HEK293 (cell line): ENCODE results near the gene NR1H2.

Experiments
- BCL11B ChIP-seq: fragments of 450-650 bp; formaldehyde crosslinking; IDR thresholded peaks from 2 replicates; pipeline ENCODE4 v1.5.1; 2016; ENCODE audit warnings: low read depth, missing biosample characterization, missing genetic modification characterization
- CTCF ChIP-seq: fragments of 450-650 bp; formaldehyde crosslinking; IDR thresholded peaks from 2 replicates; pipeline ENCODE4 v1.5.1; 2016; ENCODE audit warnings: missing biosample characterization, missing genetic modification characterization
- HOXD13 ChIP-seq: sonication (generic); formaldehyde crosslinking; IDR thresholded peaks from 2 replicates; pipeline ENCODE4 v1.8.0; 2022; ENCODE audit warnings: missing genetic modification reagents, borderline replicate concordance
- PRDM2 ChIP-seq: fragments of 450-650 bp; formaldehyde crosslinking; IDR thresholded peaks from 2 replicates; pipeline ENCODE4 v1.5.1; 2016; ENCODE audit warnings: missing biosample characterization, missing genetic modification characterization, borderline replicate concordance
- SALL2 ChIP-seq: fragments of 450-650 bp; formaldehyde crosslinking; IDR thresholded peaks from 2 replicates; pipeline ENCODE4 v1.5.0; 2017; ENCODE audit warnings: missing biosample characterization, mild to moderate bottlenecking, missing genetic modification characterization, borderline replicate concordance
- ZFP3 ChIP-seq: fragments of 450-650 bp; formaldehyde crosslinking; IDR thresholded peaks from 2 replicates; pipeline ENCODE4 v1.5.1; 2016; ENCODE audit warnings: low read depth, missing biosample characterization, missing genetic modification characterization
- ZNF211 ChIP-seq: fragments of 450-650 bp; formaldehyde crosslinking; IDR thresholded peaks from 2 replicates; pipeline ENCODE4 v1.5.1; 2016; ENCODE audit warnings: low read depth, missing biosample characterization, missing genetic modification characterization
- ZNF239 ChIP-seq: fragments of 450-650 bp; formaldehyde crosslinking; IDR thresholded peaks from 2 replicates; pipeline ENCODE4 v1.5.1; 2016; ENCODE audit warnings: missing biosample characterization, missing genetic modification characterization
- ZNF24 ChIP-seq: fragments of 450-650 bp; formaldehyde crosslinking; IDR thresholded peaks from 2 replicates; pipeline ENCODE4 v1.5.1; 2016; ENCODE audit warnings: missing biosample characterization, missing genetic modification characterization
- ZNF514 ChIP-seq: fragments of 450-650 bp; formaldehyde crosslinking; IDR thresholded peaks from 2 replicates; pipeline ENCODE4 v1.5.1; 2016; ENCODE audit warnings: missing biosample characterization, missing genetic modification characterization

- no peak for TF ChIP-seq CTCF (tag by site-specific recombination)
- TF ChIP-seq BCL11B (tag by site-specific recombination) = no peak
- TF ChIP-seq ZNF24 (tag by site-specific recombination) = no peak
- TF ChIP-seq PRDM2 (tag by site-specific recombination) = no peak
- no peak for TF ChIP-seq ZNF239 (tag by site-specific recombination)
- TF ChIP-seq ZFP3 = no peak
- TF ChIP-seq ZNF514 (tag by site-specific recombination) = no peak
- no peak for TF ChIP-seq HOXD13 (CRISPR knock-in tag)
- no peak for TF ChIP-seq ZNF211 (tag by site-specific recombination)
- TF ChIP-seq SALL2 (tag by site-specific recombination) = no peak
Observed at GRCh38 chr19:50393589-50393988, 17.3 kb downstream of the NR1H2 start.
